H9 (cell line): Measurements from ENCODE around the gene LAMTOR4. TPM values are rescaled to one million over a fixed set of nuclear protein-coding genes. Genes with fewer than 3 reads are reported as not detected.

Source experiments
- DNase-seq: peaks from one replicate; pipeline ENCODE4 v3.0.0-alpha.2; 2017
- H2AFZ ChIP-seq: one replicate; pipeline ENCODE4 v1.6.1; 2013; ENCODE audit warnings: mild to moderate bottlenecking, low read length, control low read depth, moderate library complexity
- H2AK5ac ChIP-seq: 2 replicates; pipeline ENCODE4 v1.6.1; 2013; ENCODE audit warnings: low read length, control low read depth, mixed read lengths; ENCODE audit not compliant: insufficient read length
- H2BK120ac ChIP-seq: one replicate; pipeline ENCODE4 v1.6.1; 2013; ENCODE audit warnings: low read depth, mild to moderate bottlenecking, low read length, control low read depth, inconsistent platforms; ENCODE audit not compliant: poor library complexity, severe bottlenecking
- H2BK12ac ChIP-seq: 2 replicates; pipeline ENCODE4 v1.6.1; 2013; ENCODE audit warnings: low read length, control low read depth, mixed read lengths, low read depth; ENCODE audit not compliant: insufficient read length
- H2BK15ac ChIP-seq: 2 replicates; pipeline ENCODE4 v1.6.1; 2013; ENCODE audit warnings: low read depth, low read length, control low read depth
- H2BK20ac ChIP-seq: one replicate; pipeline ENCODE4 v1.6.1; 2013; ENCODE audit warnings: low read depth, mild to moderate bottlenecking, low read length, control low read depth, inconsistent platforms; ENCODE audit not compliant: poor library complexity, severe bottlenecking
- H2BK5ac ChIP-seq: 2 replicates; pipeline ENCODE4 v1.6.1; 2013; ENCODE audit warnings: low read length, control low read depth, mixed read lengths; ENCODE audit not compliant: insufficient read length
- H3K14ac ChIP-seq: 2 replicates; pipeline ENCODE4 v1.6.1; 2013; ENCODE audit warnings: low read length, control low read depth; ENCODE audit not compliant: insufficient read depth
- H3K18ac ChIP-seq: 2 replicates; pipeline ENCODE4 v1.6.1; 2013; ENCODE audit warnings: low read depth, mild to moderate bottlenecking, mixed read lengths, low read length, control low read depth; ENCODE audit not compliant: insufficient read length
- H3K23ac ChIP-seq: 2 replicates; pipeline ENCODE4 v1.6.1; 2013; ENCODE audit warnings: low read length, control low read depth, mixed read lengths, low read depth; ENCODE audit not compliant: insufficient read length
- H3K23me2 ChIP-seq: 2 replicates; pipeline ENCODE4 v1.6.1; 2013; ENCODE audit warnings: low read depth, mild to moderate bottlenecking, mixed read lengths, low read length, control low read depth; ENCODE audit not compliant: insufficient read length, poor library complexity, severe bottlenecking
- H3K27ac ChIP-seq: 2 replicates; pipeline ENCODE4 v1.5.1; 2013; ENCODE audit warnings: low read length, control low read depth, mixed read lengths, low read depth; ENCODE audit not compliant: insufficient read length
- H3K27me3 ChIP-seq: 2 replicates; pipeline ENCODE4 v1.6.1; 2013; ENCODE audit warnings: low read length, control low read depth, inconsistent platforms; ENCODE audit not compliant: insufficient read depth
- H3K4ac ChIP-seq: 2 replicates; pipeline ENCODE4 v1.6.1; 2013; ENCODE audit warnings: low read depth, mild to moderate bottlenecking, control low read depth, inconsistent platforms, low read length, moderate library complexity
- H3K4me1 ChIP-seq: 2 replicates; pipeline ENCODE4 v1.6.1; 2013; ENCODE audit warnings: low read length, control low read depth, inconsistent platforms; ENCODE audit not compliant: insufficient read depth
- H3K4me2 ChIP-seq: 2 replicates; pipeline ENCODE4 v1.6.1; 2013; ENCODE audit warnings: low read length, control low read depth, mixed read lengths; ENCODE audit not compliant: insufficient read length, insufficient read depth
- H3K56ac ChIP-seq: 2 replicates; pipeline ENCODE4 v1.6.1; 2013; ENCODE audit warnings: low read depth, mild to moderate bottlenecking, mixed read lengths, low read length, control low read depth; ENCODE audit not compliant: insufficient read length
- H3K79me1 ChIP-seq: 2 replicates; pipeline ENCODE4 v1.6.1; 2013; ENCODE audit warnings: low read depth, mild to moderate bottlenecking, moderate library complexity, low read length, control low read depth, inconsistent platforms; ENCODE audit not compliant: insufficient read depth, poor library complexity, severe bottlenecking
- H3K79me2 ChIP-seq: 2 replicates; pipeline ENCODE4 v1.6.1; 2013; ENCODE audit warnings: low read length, control low read depth, inconsistent platforms; ENCODE audit not compliant: insufficient read depth
- H3K9ac ChIP-seq: 2 replicates; pipeline ENCODE4 v1.6.1; 2013; ENCODE audit warnings: low read length, control low read depth, mixed read lengths; ENCODE audit not compliant: insufficient read length; ENCODE audit errors: extremely low read depth
- H3K9me3 ChIP-seq: one replicate; pipeline ENCODE4 v1.6.1; 2013; ENCODE audit warnings: low read depth, low read length, inconsistent platforms; ENCODE audit not compliant: control insufficient read depth
- H3T11ph ChIP-seq: one replicate; pipeline ENCODE4 v1.6.1; 2013; ENCODE audit warnings: mild to moderate bottlenecking, low read length, control low read depth, inconsistent platforms
- H4K20me1 ChIP-seq: one replicate; pipeline ENCODE4 v1.6.1; 2013; ENCODE audit not compliant: control insufficient read depth, insufficient read length, insufficient read depth
- H4K5ac ChIP-seq: 2 replicates; pipeline ENCODE4 v1.6.1; 2013; ENCODE audit warnings: low read depth, mild to moderate bottlenecking, mixed read lengths, low read length, control low read depth; ENCODE audit not compliant: insufficient read length
- H4K8ac ChIP-seq: replicated peaks from 2 replicates; pipeline ENCODE4 v1.6.1; 2013; ENCODE audit warnings: low read length, control low read depth, mixed read lengths, low read depth; ENCODE audit not compliant: insufficient read length
- H4K91ac ChIP-seq: 2 replicates; pipeline ENCODE4 v1.6.1; 2013; ENCODE audit warnings: low read depth, mild to moderate bottlenecking, moderate library complexity, mixed read lengths, low read length, control low read depth; ENCODE audit not compliant: insufficient read length
- H3K27ac Mint-ChIP-seq, 3 experiments: 2 replicates in 2 of 3; 3 replicates in 1 of 3; pipeline ENCODE4 v1.8.0; 2020 to 2021; ENCODE audit warnings: mixed read lengths in 3 of 3, mild to moderate bottlenecking in 1 of 3, moderate library complexity in 1 of 3
- H3K27me3 Mint-ChIP-seq: 2 replicates; pipeline ENCODE4 v1.8.0; 2021; ENCODE audit warnings: low read depth, mild to moderate bottlenecking, moderate library complexity, mixed read lengths
- H3K36me3 Mint-ChIP-seq, 3 experiments: 2 replicates in 2 of 3; 3 replicates in 1 of 3; pipeline ENCODE4 v1.8.0; 2020 to 2021; ENCODE audit warnings: low read depth in 3 of 3, mixed read lengths in 3 of 3; ENCODE audit not compliant: insufficient read depth in 1 of 3
- H3K4me1 Mint-ChIP-seq, 2 experiments: 2 replicates each; pipeline ENCODE4 v1.8.0; 2020; ENCODE audit warnings: mixed read lengths in 2 of 2
- H3K4me3 Mint-ChIP-seq, 2 experiments: 2 replicates in 1 of 2; 3 replicates in 1 of 2; pipeline ENCODE4 v1.8.0; 2020 to 2021; ENCODE audit warnings: mild to moderate bottlenecking in 2 of 2, mixed read lengths in 2 of 2, moderate library complexity in 1 of 2
- H3K9me3 Mint-ChIP-seq, 2 experiments: 2 replicates in 1 of 2; 3 replicates in 1 of 2; pipeline ENCODE4 v1.8.0; 2020; ENCODE audit warnings: mild to moderate bottlenecking in 2 of 2, mixed read lengths in 2 of 2, moderate library complexity in 1 of 2
- WGBS: extraction: QIAGEN DNeasy Blood & Tissue Kit; methylation state at CpG from one replicate; pipeline ENCODE4 v1.1.7; 2013; ENCODE audit warnings: missing lambda C conversion rate, low lambda C conversion rate, mixed read lengths; ENCODE audit not compliant: insufficient read length; ENCODE audit errors: extremely low coverage; 5-methylcytosine and 5-hydroxymethylcytosine counted together
- total RNA-seq: library from RNA; stranded (reverse); gene quantifications from 2 replicates; pipeline ENCODE4 v1.2.1, GENCODE V29; 2021
- TF ChIP-seq, protein P1 (sequence below): fragments of 200-600 bp; sonication (generic); conservative IDR thresholded peaks from 3 replicates; pipeline ENCODE4 v1.8.0; 2021; ENCODE audit warnings: antibody characterized with exemption, mild to moderate bottlenecking

The LAMTOR4 gene
- total RNA-seq, 1 experiment from 2014 or later: 179 TPM

GRCh38 chr7:100122067-100122466 is 26.7 kb upstream of the LAMTOR4 start:
- Histone ChIP-seq H3T11ph (no peak overlapping the region), H3K18ac (no peak overlapping the region), H3K9ac (no peak overlapping the region), H2AK5ac (no peak overlapping the region), H2BK15ac (no peak overlapping the region), H4K5ac (no peak overlapping the region), H3K79me2 (no peaks in the 10 kb centered on the region), H2BK120ac (no peak overlapping the region), H2BK5ac (no peak overlapping the region), H4K91ac (no peak overlapping the region), H4K20me1 (no peaks in the 10 kb centered on the region), H2BK20ac (no peak overlapping the region), H3K56ac (no peak overlapping the region), H3K23ac (no peak overlapping the region), H3K79me1 (no peaks in the 10 kb centered on the region), H3K4me2 (no peak overlapping the region), H3K14ac (no peak overlapping the region; the same call in 1 of the 2 replicates), H3K27ac (no peak overlapping the region), H3K27me3 (no peaks in the 10 kb centered on the region), H2BK12ac (no peak overlapping the region), H3K9me3 (no peaks in the 10 kb centered on the region), H2AFZ (no peak overlapping the region), H3K4ac (no peak overlapping the region), H4K8ac (no peak overlapping the region), H3K23me2 (peaks cover 13% of the 10 kb centered on the region), H3K4me1 (no peaks in the 10 kb centered on the region)
- DNase-seq: no peak
- no CpG with 5 or more reads among the region's 13 CpGs for WGBS
- peaks cover 6 to 14% (median 9%) of the 10 kb centered on the region in 3 experiments; a peak in 4 of 7 replicates for H3K36me3 Mint-ChIP-seq
- H3K9me3 Mint-ChIP-seq: no peaks in the 10 kb centered on the region
- no peaks in the 10 kb centered on the region; the same call in 1 of the 2 replicates for H3K27me3 Mint-ChIP-seq
- H3K27ac Mint-ChIP-seq: peak overlapping the region in 1 of 3 experiments; percentile 85; a peak in 2 of 7 replicates
- H3K4me1 Mint-ChIP-seq: peaks cover 12 to 21% of the 10 kb centered on the region in 2 experiments
- TF ChIP-seq, protein P1, sequence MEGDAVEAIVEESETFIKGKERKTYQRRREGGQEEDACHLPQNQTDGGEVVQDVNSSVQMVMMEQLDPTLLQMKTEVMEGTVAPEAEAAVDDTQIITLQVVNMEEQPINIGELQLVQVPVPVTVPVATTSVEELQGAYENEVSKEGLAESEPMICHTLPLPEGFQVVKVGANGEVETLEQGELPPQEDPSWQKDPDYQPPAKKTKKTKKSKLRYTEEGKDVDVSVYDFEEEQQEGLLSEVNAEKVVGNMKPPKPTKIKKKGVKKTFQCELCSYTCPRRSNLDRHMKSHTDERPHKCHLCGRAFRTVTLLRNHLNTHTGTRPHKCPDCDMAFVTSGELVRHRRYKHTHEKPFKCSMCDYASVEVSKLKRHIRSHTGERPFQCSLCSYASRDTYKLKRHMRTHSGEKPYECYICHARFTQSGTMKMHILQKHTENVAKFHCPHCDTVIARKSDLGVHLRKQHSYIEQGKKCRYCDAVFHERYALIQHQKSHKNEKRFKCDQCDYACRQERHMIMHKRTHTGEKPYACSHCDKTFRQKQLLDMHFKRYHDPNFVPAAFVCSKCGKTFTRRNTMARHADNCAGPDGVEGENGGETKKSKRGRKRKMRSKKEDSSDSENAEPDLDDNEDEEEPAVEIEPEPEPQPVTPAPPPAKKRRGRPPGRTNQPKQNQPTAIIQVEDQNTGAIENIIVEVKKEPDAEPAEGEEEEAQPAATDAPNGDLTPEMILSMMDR: no peak
- no peak overlapping the region; a peak in 1 of 5 replicates for H3K4me3 Mint-ChIP-seq
